ENCODE data around the gene BCAS1. TPM values are rescaled to one million over a fixed set of nuclear protein-coding genes. Genes with fewer than 3 reads are reported as not detected.

BCAS1 gene
- polyA plus RNA-seq, 1 of the 3 experiments (the other 2 are of a cell fraction) = not detected

DNA sequence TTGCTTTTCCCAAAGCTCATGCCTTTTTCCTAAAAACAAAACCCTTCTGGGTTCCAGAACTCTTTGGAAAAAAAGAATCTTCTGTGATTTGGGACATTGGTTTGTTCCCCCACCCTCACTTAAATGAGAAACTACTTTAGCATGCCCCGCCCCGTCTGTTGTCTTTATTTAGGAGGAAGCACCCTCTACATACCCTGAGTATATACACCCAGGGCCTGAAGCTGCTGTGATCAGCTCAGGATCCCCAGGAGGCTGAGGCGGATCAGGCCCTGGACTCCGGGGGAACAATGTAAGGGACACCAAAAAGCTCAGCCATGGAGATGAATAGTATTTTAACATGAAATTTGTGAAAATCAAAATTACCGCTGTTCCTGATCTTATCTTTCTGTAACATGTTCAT lies 1.4 kb downstream of the BCAS1 start:
- POLR2A ChIA-PET = interaction anchor here (0.6 kb wide), 1 partner anchor 24 kb away, joined by 3 read pairs; no protein-coding TSS in a partner anchor
- Histone ChIP-seq H3K36me3 (replicated peaks in 1 of 2; ENCODE audit: control insufficient read depth in 1 of 2, insufficient read depth in 2 of 2, low read length in 1 of 2) (no peaks in the 10 kb centered on the region), H4K20me1 (ENCODE audit: insufficient read depth) (no peaks in the 10 kb centered on the region), H2AFZ (ENCODE audit: low read depth) (no peak overlapping the region), H3K9me3 (no peaks in the 10 kb centered on the region), H3K27ac (ENCODE audit: low read depth in 2 of 2, low read length in 1 of 2) (no peak overlapping the region), H3K9ac (no peak overlapping the region), H3K9me2 (no peaks in the 10 kb centered on the region), H3K79me2 (ENCODE audit: insufficient read depth) (no peaks in the 10 kb centered on the region), H3F3A (replicated peaks; ENCODE audit: insufficient read depth) (no peaks in the 10 kb centered on the region), H3K4me1 (ENCODE audit: control insufficient read depth in 1 of 2, insufficient read depth in 2 of 2, low read depth in 1 of 2, low read length in 1 of 2) (no peaks in the 10 kb centered on the region; a peak in 1 of 4 replicates), H3K27me3 (ENCODE audit: insufficient read depth) (no peaks in the 10 kb centered on the region; the same call in 1 of the 2 replicates), H3K4me3 (ENCODE audit: low read depth in 2 of 2, low read length in 1 of 2) (no peak overlapping the region), H3K4me2 (no peak overlapping the region)
- no peak for DNase-seq
- 79% methylated on average over 5 of the region's 5 CpGs for whole genome bisulfite sequencing (ENCODE audit: low lambda C conversion rate)
- TF ChIP-seq RCOR1 (IDR thresholded peaks at IDR 0.05; ENCODE audit: low read length) = no peak
- TF ChIP-seq RXRA (IDR thresholded peaks at IDR 0.05; ENCODE audit: borderline replicate concordance, low read depth) = no peak
- no peak for TF ChIP-seq TEAD4 (IDR thresholded peaks at IDR 0.05; ENCODE audit: borderline replicate concordance, insufficient read depth)
- TF ChIP-seq POLR2AphosphoS5 (IDR thresholded peaks at IDR 0.05; ENCODE audit: low read depth, low read length) = no peak
- no peak for TF ChIP-seq CHD2 (IDR thresholded peaks at IDR 0.05; ENCODE audit: low read length, partially characterized antibody)
- TF ChIP-seq, protein P1, sequence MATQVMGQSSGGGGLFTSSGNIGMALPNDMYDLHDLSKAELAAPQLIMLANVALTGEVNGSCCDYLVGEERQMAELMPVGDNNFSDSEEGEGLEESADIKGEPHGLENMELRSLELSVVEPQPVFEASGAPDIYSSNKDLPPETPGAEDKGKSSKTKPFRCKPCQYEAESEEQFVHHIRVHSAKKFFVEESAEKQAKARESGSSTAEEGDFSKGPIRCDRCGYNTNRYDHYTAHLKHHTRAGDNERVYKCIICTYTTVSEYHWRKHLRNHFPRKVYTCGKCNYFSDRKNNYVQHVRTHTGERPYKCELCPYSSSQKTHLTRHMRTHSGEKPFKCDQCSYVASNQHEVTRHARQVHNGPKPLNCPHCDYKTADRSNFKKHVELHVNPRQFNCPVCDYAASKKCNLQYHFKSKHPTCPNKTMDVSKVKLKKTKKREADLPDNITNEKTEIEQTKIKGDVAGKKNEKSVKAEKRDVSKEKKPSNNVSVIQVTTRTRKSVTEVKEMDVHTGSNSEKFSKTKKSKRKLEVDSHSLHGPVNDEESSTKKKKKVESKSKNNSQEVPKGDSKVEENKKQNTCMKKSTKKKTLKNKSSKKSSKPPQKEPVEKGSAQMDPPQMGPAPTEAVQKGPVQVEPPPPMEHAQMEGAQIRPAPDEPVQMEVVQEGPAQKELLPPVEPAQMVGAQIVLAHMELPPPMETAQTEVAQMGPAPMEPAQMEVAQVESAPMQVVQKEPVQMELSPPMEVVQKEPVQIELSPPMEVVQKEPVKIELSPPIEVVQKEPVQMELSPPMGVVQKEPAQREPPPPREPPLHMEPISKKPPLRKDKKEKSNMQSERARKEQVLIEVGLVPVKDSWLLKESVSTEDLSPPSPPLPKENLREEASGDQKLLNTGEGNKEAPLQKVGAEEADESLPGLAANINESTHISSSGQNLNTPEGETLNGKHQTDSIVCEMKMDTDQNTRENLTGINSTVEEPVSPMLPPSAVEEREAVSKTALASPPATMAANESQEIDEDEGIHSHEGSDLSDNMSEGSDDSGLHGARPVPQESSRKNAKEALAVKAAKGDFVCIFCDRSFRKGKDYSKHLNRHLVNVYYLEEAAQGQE (IDR thresholded peaks at IDR 0.05; ENCODE audit: low read depth, low read length) = no peak
- TF ChIP-seq TAF1 (IDR thresholded peaks at IDR 0.05; ENCODE audit: borderline replicate concordance, low read depth, low read length) = no peak
- TF ChIP-seq, protein P2, sequence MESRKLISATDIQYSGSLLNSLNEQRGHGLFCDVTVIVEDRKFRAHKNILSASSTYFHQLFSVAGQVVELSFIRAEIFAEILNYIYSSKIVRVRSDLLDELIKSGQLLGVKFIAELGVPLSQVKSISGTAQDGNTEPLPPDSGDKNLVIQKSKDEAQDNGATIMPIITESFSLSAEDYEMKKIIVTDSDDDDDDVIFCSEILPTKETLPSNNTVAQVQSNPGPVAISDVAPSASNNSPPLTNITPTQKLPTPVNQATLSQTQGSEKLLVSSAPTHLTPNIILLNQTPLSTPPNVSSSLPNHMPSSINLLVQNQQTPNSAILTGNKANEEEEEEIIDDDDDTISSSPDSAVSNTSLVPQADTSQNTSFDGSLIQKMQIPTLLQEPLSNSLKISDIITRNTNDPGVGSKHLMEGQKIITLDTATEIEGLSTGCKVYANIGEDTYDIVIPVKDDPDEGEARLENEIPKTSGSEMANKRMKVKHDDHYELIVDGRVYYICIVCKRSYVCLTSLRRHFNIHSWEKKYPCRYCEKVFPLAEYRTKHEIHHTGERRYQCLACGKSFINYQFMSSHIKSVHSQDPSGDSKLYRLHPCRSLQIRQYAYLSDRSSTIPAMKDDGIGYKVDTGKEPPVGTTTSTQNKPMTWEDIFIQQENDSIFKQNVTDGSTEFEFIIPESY (IDR thresholded peaks at IDR 0.05; ENCODE audit: borderline replicate concordance, low read depth) = no peak
- TF ChIP-seq RFX5 (IDR thresholded peaks at IDR 0.05; ENCODE audit: low read length) = no peak
- no peak for TF ChIP-seq SMC3 (IDR thresholded peaks at IDR 0.05; ENCODE audit: low read depth, low read length)
- TF ChIP-seq NFIC (IDR thresholded peaks at IDR 0.05; ENCODE audit: borderline replicate concordance) = no peak
- no peak for TF ChIP-seq RAD21 (IDR thresholded peaks at IDR 0.05; ENCODE audit: low read length)
- no peak for TF ChIP-seq SIN3A (IDR thresholded peaks at IDR 0.05; ENCODE audit: borderline replicate concordance, low read depth, low read length)
- TF ChIP-seq USF1 (IDR thresholded peaks at IDR 0.05; ENCODE audit: borderline replicate concordance, low read depth) = no peak
- no peak for TF ChIP-seq EP300 (IDR thresholded peaks at IDR 0.05; ENCODE audit: borderline replicate concordance in 1 of 2, low read depth in 1 of 2, low read length in 1 of 2)
- TF ChIP-seq TCF12 (IDR thresholded peaks at IDR 0.05) = no peak
- TF ChIP-seq MEF2A (IDR thresholded peaks at IDR 0.05; ENCODE audit: borderline replicate concordance, low read depth) = no peak
- CTCF ChIA-PET = interaction anchor here (1.0 to 1.5 kb wide), 3 partner anchors 8 to 491 kb away, joined by 3 to 4 read pairs (median 3); no protein-coding TSS in a partner anchor

All from SK-N-SH (cell line).